Stimulated activated CD8-positive, alpha-beta memory T cell treated with anti-CD3 and anti-CD28 coated beads, Interleukin-4, amount 100 ng/mL, for 1 hour (primary cell): ENCODE results near the gene CFAP141.
A peak's percentile ranks its signal among the peaks of the same experiment; 100 is the strongest.
"Not testable (repeated sequence)": the region's sequence is repeated elsewhere in the genome, so short reads cannot be mapped to it uniquely, and the experiment has no call there.

Experiments used
- DNase-seq, 2 donors: peaks; one replicate each; pipeline ENCODE4 v3.0.0-alpha.2; 2020; ENCODE audit warnings: low read depth in 2 of 2, low spot score in 1 of 2

The CFAP141 gene

GRCh38 chr1:154208677-154209388 is 2.7 kb upstream of the CFAP141 start:
- no peak for DNase-seq

- no peak for DNase-seq
Observed at GRCh38 chr1:154207262-154207661, 1.1 kb upstream of the CFAP141 start.

GRCh38 chr1:154205778-154206177 is 355 bp downstream of the CFAP141 start:
- not testable (repeated sequence) for DNase-seq

- no peak for DNase-seq
Observed at GRCh38 chr1:154199563-154199879, 6.6 kb downstream of the CFAP141 start.

- DNase-seq: peak in 1 of 2 donors; percentile 11
Observed at GRCh38 chr1:154198756-154199562, 7.2 kb downstream of the CFAP141 start.

- no peak for DNase-seq
Observed at GRCh38 chr1:154193821-154194220, 12.3 kb downstream of the CFAP141 start.

GRCh38 chr1:154192476-154192875 is 13.7 kb downstream of the CFAP141 start:
- DNase-seq: no peak

GRCh38 chr1:154191990-154192461 is 14.1 kb downstream of the CFAP141 start, which contains the start of gene TPM3:
TSS of gene TPM3 (minus strand) at chr1:154192100. CDS start at chr1:154192018, 82 bp downstream.
- DNase-seq: no peak

GRCh38 chr1:154190550-154190949 is 15.6 kb downstream of the CFAP141 start:
- no peak for DNase-seq

- no peak for DNase-seq
Observed at GRCh38 chr1:154186852-154187501, 19.2 kb downstream of the CFAP141 start.

- DNase-seq: no peak
Observed at GRCh38 chr1:154186177-154186576, 20.0 kb downstream of the CFAP141 start.

- DNase-seq: peak; percentile 86 to 90
Observed at GRCh38 chr1:154183046-154183915, 22.9 kb downstream of the CFAP141 start.

- DNase-seq: no peak
Observed at GRCh38 chr1:154182344-154183045, 23.6 kb downstream of the CFAP141 start.

- no peak for DNase-seq
Observed at GRCh38 chr1:154181944-154182343, 24.2 kb downstream of the CFAP141 start.

GRCh38 chr1:154179946-154180687 is 26.0 kb downstream of the CFAP141 start:
- DNase-seq: no peak

GRCh38 chr1:154178911-154179811 is 27.0 kb downstream of the CFAP141 start:
- no peak for DNase-seq

- DNase-seq: no peak
Observed at GRCh38 chr1:154178013-154178412, 28.1 kb downstream of the CFAP141 start.

- DNase-seq: no peak
Observed at GRCh38 chr1:154176337-154176736, 29.8 kb downstream of the CFAP141 start.

- no peak for DNase-seq
Observed at GRCh38 chr1:154174654-154175053, 31.5 kb downstream of the CFAP141 start.
